Measurements from ENCODE around the gene UBE2V1. TPM values are rescaled to one million over a fixed set of nuclear protein-coding genes. Genes with fewer than 3 reads are reported as not detected.
A peak's percentile ranks its signal among the peaks of the same experiment; 100 is the strongest.

Gene UBE2V1
- total RNA-seq, 1 donor from 2014 or later = 79.8 TPM

- no peaks in the 10 kb centered on the region for H3K36me3 Mint-ChIP-seq (ENCODE audit: low read depth)
- H3K9me3 Mint-ChIP-seq (ENCODE audit: low read depth) = no peaks in the 10 kb centered on the region
- no peak for DNase-seq (ENCODE audit: low spot score)
- H3K27ac Mint-ChIP-seq (ENCODE audit: unreplicated experiment) = no peak overlapping the region
- TF ChIP-seq, protein P1, sequence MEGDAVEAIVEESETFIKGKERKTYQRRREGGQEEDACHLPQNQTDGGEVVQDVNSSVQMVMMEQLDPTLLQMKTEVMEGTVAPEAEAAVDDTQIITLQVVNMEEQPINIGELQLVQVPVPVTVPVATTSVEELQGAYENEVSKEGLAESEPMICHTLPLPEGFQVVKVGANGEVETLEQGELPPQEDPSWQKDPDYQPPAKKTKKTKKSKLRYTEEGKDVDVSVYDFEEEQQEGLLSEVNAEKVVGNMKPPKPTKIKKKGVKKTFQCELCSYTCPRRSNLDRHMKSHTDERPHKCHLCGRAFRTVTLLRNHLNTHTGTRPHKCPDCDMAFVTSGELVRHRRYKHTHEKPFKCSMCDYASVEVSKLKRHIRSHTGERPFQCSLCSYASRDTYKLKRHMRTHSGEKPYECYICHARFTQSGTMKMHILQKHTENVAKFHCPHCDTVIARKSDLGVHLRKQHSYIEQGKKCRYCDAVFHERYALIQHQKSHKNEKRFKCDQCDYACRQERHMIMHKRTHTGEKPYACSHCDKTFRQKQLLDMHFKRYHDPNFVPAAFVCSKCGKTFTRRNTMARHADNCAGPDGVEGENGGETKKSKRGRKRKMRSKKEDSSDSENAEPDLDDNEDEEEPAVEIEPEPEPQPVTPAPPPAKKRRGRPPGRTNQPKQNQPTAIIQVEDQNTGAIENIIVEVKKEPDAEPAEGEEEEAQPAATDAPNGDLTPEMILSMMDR (IDR thresholded peaks at IDR 0.05) = no peak
- no peak overlapping the region for H3K4me3 Mint-ChIP-seq (ENCODE audit: unreplicated experiment)
- H3K4me1 Mint-ChIP-seq (ENCODE audit: low read depth) = peaks cover 25% of the 10 kb centered on the region
- H3K27me3 Mint-ChIP-seq (ENCODE audit: low read depth) = no peaks in the 10 kb centered on the region
Measured at GRCh38 chr20:50049442-50050026, 63.4 kb downstream of the UBE2V1 start.

- Mint-ChIP-seq H3K27ac (ENCODE audit: unreplicated experiment) (peak overlapping the region; percentile 81), H3K4me3 (ENCODE audit: unreplicated experiment) (no peak overlapping the region), H3K9me3 (ENCODE audit: low read depth) (no peaks in the 10 kb centered on the region), H3K27me3 (ENCODE audit: low read depth) (no peaks in the 10 kb centered on the region), H3K36me3 (ENCODE audit: low read depth) (no peaks in the 10 kb centered on the region), H3K4me1 (ENCODE audit: low read depth) (peaks cover 30% of the 10 kb centered on the region)
- no peak for DNase-seq (ENCODE audit: low spot score)
- TF ChIP-seq, protein P1 (IDR thresholded peaks at IDR 0.05) = no peak
Measured at GRCh38 chr20:50048420-50049166, 64.4 kb downstream of the UBE2V1 start.

- no peaks in the 10 kb centered on the region for H3K36me3 Mint-ChIP-seq (ENCODE audit: low read depth)
- H3K9me3 Mint-ChIP-seq (ENCODE audit: low read depth) = no peaks in the 10 kb centered on the region
- DNase-seq (ENCODE audit: low spot score) = no peak
- TF ChIP-seq, protein P1 (IDR thresholded peaks at IDR 0.05) = no peak
- no peak overlapping the region for H3K4me3 Mint-ChIP-seq (ENCODE audit: unreplicated experiment)
- no peak overlapping the region for H3K27ac Mint-ChIP-seq (ENCODE audit: unreplicated experiment)
- H3K4me1 Mint-ChIP-seq (ENCODE audit: low read depth) = peaks cover 35% of the 10 kb centered on the region
- H3K27me3 Mint-ChIP-seq (ENCODE audit: low read depth) = no peaks in the 10 kb centered on the region
Measured at GRCh38 chr20:50044353-50044960, 68.5 kb downstream of the UBE2V1 start.

DNA sequence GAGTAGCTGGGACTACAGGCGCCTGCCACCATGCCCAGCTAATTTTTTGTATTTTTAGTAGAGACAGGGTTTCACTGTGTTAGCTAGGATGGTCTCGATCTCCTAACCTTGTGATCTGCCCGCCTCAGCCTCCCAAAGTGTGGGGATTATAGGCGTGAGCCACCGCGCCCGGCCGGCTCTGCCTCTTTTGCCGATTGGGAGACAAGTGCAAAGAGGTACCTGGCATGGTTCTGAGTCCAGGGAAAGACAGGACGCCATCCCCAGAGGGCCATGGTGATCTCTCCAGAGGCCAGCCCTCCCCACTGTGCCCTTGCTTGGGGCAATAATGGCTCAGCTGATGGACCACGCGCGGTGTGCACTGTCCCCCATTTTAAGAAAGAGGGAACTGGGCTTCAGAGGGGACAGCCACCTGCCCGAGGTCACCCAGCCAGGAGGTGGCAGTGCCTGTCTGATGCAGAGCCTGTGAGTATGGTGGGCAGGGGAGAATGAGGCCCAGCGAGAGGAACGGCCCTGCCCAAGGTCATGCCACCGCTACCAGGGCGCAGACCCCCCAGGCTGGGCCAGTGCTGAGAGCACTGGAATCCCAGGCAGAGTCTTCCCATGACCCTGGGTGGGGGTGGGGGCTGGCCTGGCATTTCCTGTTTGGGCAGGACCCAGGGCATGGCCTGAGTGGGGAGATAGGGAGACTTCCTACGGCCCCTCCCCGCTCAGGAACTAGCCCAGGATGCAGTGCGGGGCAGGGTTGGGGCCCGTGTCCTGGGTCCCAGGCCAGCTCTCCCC, 69.2 kb downstream of the UBE2V1 start:
- Mint-ChIP-seq H3K36me3 (ENCODE audit: low read depth) (no peaks in the 10 kb centered on the region), H3K27ac (ENCODE audit: unreplicated experiment) (no peak overlapping the region), H3K27me3 (ENCODE audit: low read depth) (no peaks in the 10 kb centered on the region), H3K9me3 (ENCODE audit: low read depth) (no peaks in the 10 kb centered on the region), H3K4me1 (ENCODE audit: low read depth) (peaks cover 31% of the 10 kb centered on the region), H3K4me3 (ENCODE audit: unreplicated experiment) (no peak overlapping the region)
- TF ChIP-seq, protein P1 (IDR thresholded peaks at IDR 0.05) = peak; percentile 11
- DNase-seq (ENCODE audit: low spot score) = no peak
